ELF-1 (cell line): ENCODE measurements around the gene PLEKHA8.

ENCODE experiments used
- DNase-seq: peaks from one replicate; pipeline ENCODE4 v3.0.0-alpha.2; 2016; ENCODE audit warnings: low read depth, low spot score

Gene PLEKHA8

DNA sequence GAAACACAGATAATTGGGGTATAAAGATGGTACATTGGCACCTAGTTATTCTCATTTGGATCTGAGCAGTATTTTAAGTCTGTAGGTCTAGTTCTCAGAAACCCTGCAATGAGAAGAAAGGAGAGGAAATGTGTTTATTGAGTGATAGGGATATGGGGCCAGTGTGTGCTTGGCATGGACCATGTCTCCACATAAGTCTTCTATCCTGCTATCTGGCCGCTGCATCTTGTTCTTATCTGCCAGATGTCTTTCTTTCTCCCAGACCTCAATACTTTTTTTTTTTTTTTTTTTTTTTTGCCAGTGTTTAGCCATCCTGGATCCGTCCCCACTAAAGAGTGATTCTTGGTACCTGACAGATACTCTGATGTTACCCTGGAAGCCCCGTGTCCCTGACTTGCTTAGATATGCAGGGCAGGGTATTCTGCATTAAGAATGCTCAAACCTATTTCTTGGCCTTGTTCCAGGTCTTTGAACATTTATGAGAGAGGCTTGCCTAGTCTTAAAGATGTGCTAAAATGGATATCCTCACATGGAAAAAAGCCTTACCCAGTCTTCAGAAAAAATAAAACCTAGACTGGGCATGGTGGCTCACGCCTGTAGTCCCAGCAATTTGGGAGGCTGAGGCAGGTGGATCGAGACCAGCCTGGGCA is 116.6 kb downstream of the PLEKHA8 start:
- no peak for DNase-seq

GRCh38 chr7:30145426-30145970 is 117.3 kb downstream of the PLEKHA8 start:
- no peak for DNase-seq

DNA sequence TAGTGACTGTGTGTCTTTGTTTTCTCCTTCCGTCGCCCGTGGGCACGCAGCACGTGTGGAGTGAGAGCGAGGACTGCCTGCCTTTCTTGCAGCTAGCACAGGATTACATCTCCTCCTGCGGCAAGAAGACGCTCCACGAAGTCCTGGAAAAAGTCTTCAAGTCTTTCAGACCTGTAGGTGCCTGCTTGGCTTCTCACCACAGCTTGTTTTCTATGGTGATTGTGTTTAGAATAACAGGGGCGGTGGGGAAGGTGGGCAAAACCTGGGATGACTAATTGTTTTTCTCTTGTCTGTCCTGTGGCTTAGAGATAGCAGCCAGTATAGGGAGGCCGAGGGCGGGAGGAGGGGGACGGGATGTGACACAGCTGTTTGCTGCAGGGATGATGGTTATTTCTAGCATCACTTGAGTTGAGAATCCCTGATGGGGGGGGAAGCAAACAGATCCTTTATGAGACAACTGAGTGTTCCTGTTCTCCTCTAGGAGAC is 118.0 kb downstream of the PLEKHA8 start:
- DNase-seq = no peak

- DNase-seq = no peak
These were observed 119.0 kb downstream of the PLEKHA8 start for GRCh38 chr7:30147223-30147622.

- no peak for DNase-seq
These were observed 119.6 kb downstream of the PLEKHA8 start for GRCh38 chr7:30147785-30148184.

- DNase-seq = no peak
These were observed 120.2 kb downstream of the PLEKHA8 start for GRCh38 chr7:30148426-30148825.

DNA sequence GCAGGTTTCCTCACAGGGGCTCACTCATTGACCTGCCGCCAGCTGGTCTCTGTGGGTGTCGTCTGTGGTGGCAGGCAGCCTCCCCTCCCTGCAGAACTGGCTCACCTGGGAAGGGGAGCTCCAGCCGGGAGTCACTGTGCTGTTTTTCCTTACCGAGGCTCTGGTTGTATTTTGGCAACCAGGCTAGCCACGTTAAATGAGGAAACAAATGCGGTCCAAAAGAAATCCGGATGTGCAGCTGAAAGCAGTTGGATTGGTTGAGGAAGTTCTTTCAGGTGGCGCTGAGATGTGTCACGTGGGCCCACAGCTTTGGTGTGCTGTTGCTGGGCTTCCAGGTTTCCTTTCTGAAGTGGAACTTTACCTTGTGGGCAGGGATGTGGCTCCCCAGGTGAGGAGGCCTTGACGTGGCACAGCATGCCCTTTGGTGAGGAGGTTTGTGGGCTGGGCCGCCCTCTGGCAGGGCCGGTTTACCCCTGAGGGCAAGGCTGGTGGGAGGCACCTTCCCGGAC is 120.8 kb downstream of the PLEKHA8 start:
- no peak for DNase-seq

DNA sequence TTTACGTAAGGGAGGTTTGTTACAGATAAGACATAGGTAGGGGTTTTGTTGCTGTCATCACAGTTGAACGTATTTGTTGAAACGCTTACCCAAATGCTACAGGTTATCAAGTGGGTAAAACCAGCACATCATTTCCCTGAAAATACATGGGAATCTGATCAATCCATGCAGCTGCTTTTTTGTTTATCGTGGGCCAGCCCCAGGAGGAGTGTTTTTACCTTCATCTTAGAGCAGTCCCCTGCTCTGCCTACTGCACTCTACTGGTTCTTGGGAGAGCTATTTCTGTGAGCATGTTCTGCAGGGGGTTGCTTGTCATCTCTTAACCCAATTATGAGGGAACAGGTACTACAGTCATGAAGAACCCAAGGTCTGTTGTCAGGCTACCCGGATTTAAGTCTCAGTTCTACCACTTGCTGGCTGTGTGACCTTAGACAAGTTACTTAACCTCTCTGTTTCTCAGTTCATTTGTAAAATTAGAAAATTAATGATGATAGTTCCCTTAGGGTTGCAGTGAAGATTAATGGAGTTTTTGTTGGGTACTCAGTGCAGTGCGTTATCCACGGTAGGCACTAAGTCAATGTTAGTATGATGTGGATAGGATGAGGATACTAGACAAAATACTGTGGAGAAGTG is 121.5 kb downstream of the PLEKHA8 start:
- DNase-seq = no peak

GRCh38 chr7:30150711-30151110 is 122.5 kb downstream of the PLEKHA8 start:
- DNase-seq = no peak

DNA sequence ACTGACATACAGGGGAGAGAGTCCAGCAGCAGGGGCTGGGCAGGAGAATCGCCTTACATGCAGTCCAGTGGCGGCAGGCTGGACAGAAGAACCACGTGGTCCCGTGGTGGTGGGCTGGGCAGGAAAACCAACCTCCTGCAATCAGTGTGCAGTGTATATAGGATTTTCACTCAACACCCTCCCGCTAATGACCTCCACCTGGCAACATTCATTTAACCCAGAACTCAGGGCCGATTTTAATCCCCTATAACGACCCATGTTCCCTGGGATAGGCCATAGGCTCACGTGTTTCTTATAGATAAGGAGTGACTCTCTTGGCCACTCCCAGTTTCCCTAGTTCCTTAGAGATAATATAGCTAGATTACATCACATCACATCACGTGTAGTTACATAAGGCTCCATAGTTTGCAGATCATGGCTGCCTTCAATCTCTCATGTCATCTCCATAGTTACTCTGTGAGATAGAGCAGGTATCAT is 125.9 kb downstream of the PLEKHA8 start:
- DNase-seq = no peak

DNA sequence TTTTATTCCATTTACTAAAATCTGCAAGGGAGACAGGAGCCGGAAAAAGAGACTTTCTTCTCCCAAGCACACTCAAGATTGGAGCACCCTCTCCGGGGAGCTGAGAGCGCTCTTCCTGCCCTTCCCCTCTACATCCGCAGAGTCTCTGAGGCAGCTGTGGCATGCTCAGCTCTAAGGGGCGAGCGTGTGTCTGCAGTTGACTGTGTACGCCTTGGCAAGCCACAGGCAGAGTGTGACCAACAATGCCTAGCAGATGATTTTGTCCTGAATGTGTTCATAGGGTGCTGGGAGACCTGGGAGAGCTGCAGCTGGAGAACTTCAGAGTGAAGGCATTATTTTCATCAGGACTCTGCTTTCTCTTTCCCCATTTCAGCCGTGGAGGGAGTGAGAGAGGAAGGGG is 127.3 kb downstream of the PLEKHA8 start:
- DNase-seq = no peak

- peak; percentile 39 for DNase-seq
These were observed 129.0 kb downstream of the PLEKHA8 start for GRCh38 chr7:30157204-30157603.

DNA sequence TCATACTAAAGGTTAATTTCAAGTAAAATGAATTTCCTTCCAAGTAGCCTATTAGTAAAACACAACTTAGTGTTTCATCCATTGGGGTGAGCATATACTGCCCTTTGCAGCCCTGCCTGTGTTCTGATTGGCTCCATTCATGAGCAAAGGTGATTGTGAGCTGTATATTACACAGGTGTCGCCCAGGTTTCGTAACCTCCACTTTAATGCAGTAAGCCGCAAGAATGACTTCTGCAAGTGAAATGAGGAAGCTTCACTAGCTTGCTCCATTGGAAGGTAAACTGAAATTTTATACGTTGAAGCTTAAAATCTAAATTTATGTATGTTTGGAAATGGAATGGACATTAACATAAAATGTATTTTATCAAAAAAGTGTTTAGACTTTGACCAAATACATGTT is 131.0 kb downstream of the PLEKHA8 start:
- DNase-seq = no peak

- DNase-seq = no peak
These were observed 131.5 kb downstream of the PLEKHA8 start for GRCh38 chr7:30159698-30160143.

DNA sequence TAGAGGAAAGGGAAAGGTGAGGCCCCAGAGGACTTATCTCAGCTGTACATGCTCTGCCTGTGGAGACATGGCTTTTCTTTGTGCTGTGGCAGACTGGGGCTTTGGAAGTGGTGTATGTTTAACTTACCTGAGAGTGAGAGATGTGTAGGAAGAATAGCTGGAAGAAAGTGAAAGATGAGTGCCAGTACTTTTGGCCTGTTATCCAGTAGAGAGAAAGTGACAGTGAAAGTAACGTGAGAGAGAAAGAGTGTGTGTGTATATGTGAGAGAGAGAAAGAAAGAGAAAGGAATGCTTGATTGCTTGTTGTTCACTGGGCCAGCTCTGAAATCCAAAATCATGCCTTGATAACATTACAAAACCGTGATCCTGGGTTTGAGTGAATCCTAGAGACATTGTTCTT is 132.1 kb downstream of the PLEKHA8 start:
- no peak for DNase-seq

DNA sequence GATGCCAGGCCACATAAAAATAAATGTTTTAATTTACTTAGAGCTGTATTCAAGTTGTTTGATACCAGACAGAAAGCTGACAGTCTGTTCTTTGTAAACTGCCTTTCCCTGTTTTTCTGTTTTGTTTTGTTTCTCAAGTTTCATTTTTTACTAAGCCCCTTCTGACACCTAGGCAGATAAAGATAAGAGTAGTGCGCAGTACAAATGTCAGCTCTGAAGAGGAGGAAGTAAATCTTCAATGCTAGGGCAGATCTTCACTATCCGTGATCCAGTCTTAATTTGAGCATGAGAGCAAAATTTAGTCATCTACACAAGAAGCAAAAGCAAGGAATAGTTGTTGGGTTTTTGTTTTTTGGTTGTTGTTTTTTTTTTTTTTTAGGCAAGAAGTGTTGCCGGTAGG is 133.9 kb downstream of the PLEKHA8 start:
- no peak for DNase-seq

GRCh38 chr7:30162622-30163124 is 134.5 kb downstream of the PLEKHA8 start:
- DNase-seq = no peak

DNA sequence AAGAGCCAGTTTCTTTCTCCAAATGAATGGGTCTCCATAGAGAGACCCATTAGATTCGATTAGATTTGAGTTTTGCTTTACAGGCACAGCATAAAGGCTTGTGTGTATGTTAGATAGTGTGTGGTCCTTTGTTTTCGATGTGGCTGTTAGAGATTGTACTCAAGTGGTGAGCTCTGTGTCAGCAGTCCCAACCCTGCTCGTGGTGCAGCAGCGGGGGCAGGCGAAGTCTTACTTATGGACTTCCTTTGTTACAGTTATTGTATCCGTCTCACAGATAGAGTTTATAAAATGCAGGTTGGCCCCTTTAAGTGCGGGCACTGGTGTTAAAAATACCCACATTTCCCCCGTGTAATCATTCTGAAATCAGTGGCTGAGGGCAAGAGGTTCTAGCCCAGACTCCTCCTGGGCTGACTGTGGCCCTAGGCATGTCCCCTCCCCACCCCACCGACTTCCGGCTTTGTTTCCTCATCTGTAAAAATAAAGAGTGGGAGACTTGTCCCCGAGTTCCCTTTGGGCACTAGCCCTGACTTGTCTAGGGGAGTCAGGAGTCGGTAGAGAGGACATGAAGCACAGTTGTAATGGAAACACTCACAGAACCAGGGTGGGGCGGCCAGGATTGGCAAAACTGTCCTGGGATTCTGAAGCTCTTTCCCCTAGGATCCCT is 135.2 kb downstream of the PLEKHA8 start:
- no peak for DNase-seq

GRCh38 chr7:30164567-30164966 is 136.4 kb downstream of the PLEKHA8 start:
- DNase-seq = peak; percentile 59

GRCh38 chr7:30165590-30165989 is 137.4 kb downstream of the PLEKHA8 start:
- no peak for DNase-seq

DNA sequence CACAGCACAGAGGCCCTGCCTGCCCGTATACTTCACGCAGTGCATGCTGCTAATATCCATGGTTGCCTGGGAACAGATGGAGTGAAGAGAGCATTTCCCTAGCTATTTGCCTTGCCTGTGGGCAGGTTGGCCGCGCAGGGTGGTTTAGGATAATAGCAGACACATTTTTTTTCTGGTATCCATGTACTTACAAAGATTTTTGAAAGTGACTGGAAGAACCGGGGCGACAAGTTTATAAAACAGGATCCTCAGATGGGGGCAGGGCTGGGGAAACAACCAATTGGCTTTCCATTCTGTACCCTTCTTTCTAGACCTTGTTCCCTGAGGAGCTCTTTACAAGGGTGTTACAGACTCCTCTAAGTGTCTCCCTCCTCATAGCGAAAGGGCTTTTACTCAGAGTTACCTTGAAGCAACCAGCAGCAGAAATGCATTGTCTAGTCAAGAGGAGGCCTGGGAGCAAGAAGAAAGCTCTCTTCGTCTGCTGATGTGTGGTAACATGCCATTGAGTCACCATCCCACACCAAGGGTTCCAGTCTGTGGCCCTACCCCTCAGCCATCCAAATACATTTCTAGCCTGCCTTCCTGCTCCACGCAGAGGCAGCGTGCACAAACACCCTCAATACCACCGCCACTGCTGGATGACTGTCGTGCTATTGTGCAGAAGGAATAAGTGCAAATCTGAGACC is 138.1 kb downstream of the PLEKHA8 start:
- DNase-seq = peak; percentile 64
